Fibroblast of gingiva (primary cell): ENCODE results near the gene MAP3K14.
A peak's percentile ranks its signal among the peaks of the same experiment; 100 is the strongest.

Experiments
- DNase-seq: peaks from one replicate; pipeline ENCODE4 v3.0.0-alpha.2; 2011; ENCODE audit warnings: low read depth

Gene MAP3K14

GRCh38 chr17:45300060-45300751 lies 16.6 kb downstream of the MAP3K14 start:
- no peak for DNase-seq

GRCh38 chr17:45299361-45299760 lies 17.5 kb downstream of the MAP3K14 start:
- DNase-seq, result no peak

GRCh38 chr17:45298546-45299285 lies 18.1 kb downstream of the MAP3K14 start:
- no peak for DNase-seq

- no peak for DNase-seq
These were observed 20.0 kb downstream of the MAP3K14 start for GRCh38 chr17:45296833-45297124.

GRCh38 chr17:45296003-45296832 lies 20.6 kb downstream of the MAP3K14 start:
- peak; percentile 41 for DNase-seq

- DNase-seq, result peak; percentile 82
These were observed 22.3 kb downstream of the MAP3K14 start for GRCh38 chr17:45294506-45294905.

GRCh38 chr17:45293413-45294211 lies 23.2 kb downstream of the MAP3K14 start:
- DNase-seq, result peak; percentile 89

GRCh38 chr17:45292696-45293412 lies 24.0 kb downstream of the MAP3K14 start:
- no peak for DNase-seq

- DNase-seq, result no peak
These were observed 25.5 kb downstream of the MAP3K14 start for GRCh38 chr17:45291171-45291805.

GRCh38 chr17:45290269-45290765 lies 26.5 kb downstream of the MAP3K14 start:
- DNase-seq, result no peak

GRCh38 chr17:45289301-45290268 lies 27.2 kb downstream of the MAP3K14 start:
- DNase-seq, result no peak

GRCh38 chr17:45288825-45289224 lies 28.0 kb downstream of the MAP3K14 start:
- no peak for DNase-seq

- DNase-seq, result no peak
These were observed 29.0 kb downstream of the MAP3K14 start for GRCh38 chr17:45287526-45288500.

- DNase-seq, result no peak
These were observed 30.5 kb downstream of the MAP3K14 start for GRCh38 chr17:45286286-45286685.

- no peak for DNase-seq
These were observed 32.4 kb downstream of the MAP3K14 start for GRCh38 chr17:45284176-45285140.

GRCh38 chr17:45283711-45284110 lies 33.1 kb downstream of the MAP3K14 start:
- DNase-seq, result no peak
